HepG2 (cell line): ENCODE data around the gene PFKFB4. TPM values are rescaled to one million over a fixed set of nuclear protein-coding genes. Genes with fewer than 3 reads are reported as not detected.
A peak's percentile ranks its signal among the peaks of the same experiment; 100 is the strongest.

Source experiments
- ETV5 ChIP-seq: IDR thresholded peaks from 2 replicates; pipeline ENCODE4 v1.6.1; 2018; ENCODE audit warnings: missing biosample characterization, missing genetic modification reagents, inconsistent platforms, borderline replicate concordance
- HDAC1 ChIP-seq: sonication (generic); formaldehyde crosslinking; IDR thresholded peaks from 2 replicates; pipeline ENCODE4 v1.5.1; 2020; ENCODE audit warnings: mild to moderate bottlenecking, missing genetic modification reagents
- POLR2A ChIP-seq, 2 experiments: IDR thresholded peaks; 2 replicates each; pipeline ENCODE4 v1.6.1; 2011; ENCODE audit warnings: low read depth in 2 of 2, low read length in 2 of 2, mild to moderate bottlenecking in 1 of 2, moderate library complexity in 1 of 2; ENCODE audit not compliant: insufficient read depth in 1 of 2
- PTBP1 ChIP-seq: fragments of 200-400 bp; formaldehyde crosslinking; IDR thresholded peaks from 2 replicates; pipeline ENCODE4 v1.6.1; 2018; ENCODE audit warnings: low read length, low read depth; ENCODE audit not compliant: poor library complexity, severe bottlenecking
- RXRB ChIP-seq: IDR thresholded peaks from 2 replicates; pipeline ENCODE4 v1.6.1; 2016; ENCODE audit warnings: borderline replicate concordance, missing genetic modification reagents, missing compliant biosample characterization
- SKI ChIP-seq: fragments of 450-650 bp; IDR thresholded peaks from one replicate; pipeline ENCODE4 v1.6.1; 2018; ENCODE audit warnings: mild to moderate bottlenecking; ENCODE audit not compliant: partially characterized antibody
- SOX6 ChIP-seq, 2 experiments: fragments of 450-650 bp in 1 of 2; sonication (generic) in 1 of 2; formaldehyde crosslinking in 1 of 2; IDR thresholded peaks; 2 replicates each; pipeline versions ENCODE4 v1.4.0 to v1.6.1; 2017 to 2020; ENCODE audit warnings: antibody characterized with exemption in 1 of 2, mild to moderate bottlenecking in 1 of 2, missing genetic modification reagents in 1 of 2
- TGIF2 ChIP-seq: IDR thresholded peaks from 2 replicates; pipeline ENCODE4 v1.6.1; 2016; ENCODE audit warnings: control low read depth, missing compliant biosample characterization
- TRAFD1 ChIP-seq: sonication (generic); formaldehyde crosslinking; IDR thresholded peaks from 2 replicates; pipeline ENCODE4 v1.5.1; 2020; ENCODE audit warnings: missing genetic modification reagents, mild to moderate bottlenecking, borderline replicate concordance
- ZBTB7B ChIP-seq: sonication (generic); formaldehyde crosslinking; IDR thresholded peaks from 2 replicates; pipeline ENCODE4 v1.4.0; 2020; ENCODE audit warnings: missing genetic modification reagents
- ZNF414 ChIP-seq: sonication (generic); formaldehyde crosslinking; IDR thresholded peaks from 2 replicates; pipeline ENCODE4 v1.5.0; 2020; ENCODE audit warnings: missing genetic modification reagents
- ZNF501 ChIP-seq: sonication (generic); formaldehyde crosslinking; IDR thresholded peaks from 2 replicates; pipeline ENCODE4 v1.5.1; 2020; ENCODE audit warnings: mild to moderate bottlenecking, moderate library complexity, missing genetic modification reagents
- ZNF687 ChIP-seq: sonication (generic); formaldehyde crosslinking; IDR thresholded peaks from 2 replicates; pipeline ENCODE4 v1.5.1; 2020; ENCODE audit warnings: mild to moderate bottlenecking, missing genetic modification reagents, moderate library complexity
- ZNF691 ChIP-seq: sonication (generic); formaldehyde crosslinking; IDR thresholded peaks from 2 replicates; pipeline ENCODE4 v1.4.0; 2020; ENCODE audit warnings: missing genetic modification reagents, low read depth, mild to moderate bottlenecking, borderline replicate concordance
- ZNF878 ChIP-seq: sonication (generic); formaldehyde crosslinking; IDR thresholded peaks from 2 replicates; pipeline ENCODE4 v1.8.1; 2023; ENCODE audit warnings: mild to moderate bottlenecking, missing genetic modification reagents, moderate library complexity
- ZSCAN25 ChIP-seq: sonication (generic); formaldehyde crosslinking; IDR thresholded peaks from 2 replicates; pipeline ENCODE4 v1.8.0; 2022; ENCODE audit warnings: mild to moderate bottlenecking, missing genetic modification reagents
- polyA plus RNA-seq, 8 experiments: library from polyadenylated mRNA; depleted of rRNA in 3 of 8; stranded (reverse) in 7 of 8; unstranded in 1 of 8; fragments of >200 nt; fragmentation: Illumina TruSeq in 4 of 8; extraction: Trizol in 4 of 8; gene quantifications; 2 replicates each; pipeline versions ENCODE4 v1.2.1 to v1.2.3, GENCODE V29; 2011 to 2016; ENCODE audit warnings: low read depth in 4 of 8, missing spikeins in 1 of 8, mixed read lengths in 1 of 8; ENCODE audit not compliant: insufficient read depth in 1 of 8
- total RNA-seq, 5 experiments: library from RNA; depleted of rRNA; stranded (reverse); fragments of >200 nt; fragmentation: Illumina TruSeq; extraction: Trizol; gene quantifications; 2 replicates each; pipeline ENCODE4 v1.2.3, GENCODE V29; 2016; ENCODE audit warnings: low read depth in 1 of 5
- TF ChIP-seq, protein P1 (sequence below), 2 experiments: fragments of 450-650 bp in 1 of 2; sonication (generic) in 1 of 2; formaldehyde crosslinking; IDR thresholded peaks; 2 replicates each; pipeline versions ENCODE4 v1.5.0 to v1.8.0; 2020 to 2022; ENCODE audit warnings: mild to moderate bottlenecking in 1 of 2, missing genetic modification reagents in 1 of 2
- TF ChIP-seq, protein P2 (sequence below): IDR thresholded peaks from 2 replicates; pipeline ENCODE4 v1.6.1; 2018; ENCODE audit warnings: missing genetic modification reagents, mild to moderate bottlenecking, missing compliant biosample characterization

PFKFB4 gene
- total and polyA plus RNA-seq, 2 of the 13 experiments (the other 11 are each of a cell fraction or from before 2014, with no cell fraction given), result 7.1 to 103 TPM

GRCh38 chr3:48472923-48473616 lies 83.5 kb downstream of the PFKFB4 start (continued):
- 0 out of 2 replicates have a peak, but pooled peaks have one; percentile 36 for TF ChIP-seq TRAFD1 (CRISPR knock-in tag)
- TF ChIP-seq PTBP1, result peak; percentile 41
- TF ChIP-seq ZNF687 (CRISPR knock-in tag), result peak; percentile 96
- TF ChIP-seq POLR2A (IDR thresholded peaks at IDR 0.05; ENCODE audit: insufficient read depth in 1 of 2, low read depth in 2 of 2, low read length in 2 of 2), result peak in 1 of 2 experiments; percentile 72; a peak in 1 of 4 replicates
- peak; percentile 75 for TF ChIP-seq HDAC1 (CRISPR knock-in tag)
- TF ChIP-seq ZSCAN25 (CRISPR knock-in tag), result peak; percentile 81; the same call in 1 of the 2 replicates
- peak; percentile 44 for TF ChIP-seq SKI
- 0 out of 2 replicates have a peak, but pooled peaks have one; percentile 31 for TF ChIP-seq ZNF691 (CRISPR knock-in tag)
- peak; percentile 93; the same call in 1 of the 2 replicates for TF ChIP-seq ZNF414 (CRISPR knock-in tag)
- TF ChIP-seq, protein P1, sequence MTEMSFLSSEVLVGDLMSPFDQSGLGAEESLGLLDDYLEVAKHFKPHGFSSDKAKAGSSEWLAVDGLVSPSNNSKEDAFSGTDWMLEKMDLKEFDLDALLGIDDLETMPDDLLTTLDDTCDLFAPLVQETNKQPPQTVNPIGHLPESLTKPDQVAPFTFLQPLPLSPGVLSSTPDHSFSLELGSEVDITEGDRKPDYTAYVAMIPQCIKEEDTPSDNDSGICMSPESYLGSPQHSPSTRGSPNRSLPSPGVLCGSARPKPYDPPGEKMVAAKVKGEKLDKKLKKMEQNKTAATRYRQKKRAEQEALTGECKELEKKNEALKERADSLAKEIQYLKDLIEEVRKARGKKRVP (CRISPR knock-in tag; IDR thresholded peaks at IDR 0.05), result no peak
- no peak for TF ChIP-seq SOX6 (IDR thresholded peaks at IDR 0.05)
- peak; percentile 59 for TF ChIP-seq SOX6 (CRISPR knock-in tag; IDR thresholded peaks at IDR 0.05)
- TF ChIP-seq ETV5, result peak; percentile 12; the same call in 1 of the 2 replicates
- TF ChIP-seq TGIF2 (CRISPR knock-in tag), result peak; percentile 79
- peak; percentile 60; the same call in 1 of the 2 replicates for TF ChIP-seq RXRB (CRISPR knock-in tag)
- peak; percentile 86; the same call in 1 of the 2 replicates for TF ChIP-seq ZBTB7B (CRISPR knock-in tag)
- TF ChIP-seq, protein P2, sequence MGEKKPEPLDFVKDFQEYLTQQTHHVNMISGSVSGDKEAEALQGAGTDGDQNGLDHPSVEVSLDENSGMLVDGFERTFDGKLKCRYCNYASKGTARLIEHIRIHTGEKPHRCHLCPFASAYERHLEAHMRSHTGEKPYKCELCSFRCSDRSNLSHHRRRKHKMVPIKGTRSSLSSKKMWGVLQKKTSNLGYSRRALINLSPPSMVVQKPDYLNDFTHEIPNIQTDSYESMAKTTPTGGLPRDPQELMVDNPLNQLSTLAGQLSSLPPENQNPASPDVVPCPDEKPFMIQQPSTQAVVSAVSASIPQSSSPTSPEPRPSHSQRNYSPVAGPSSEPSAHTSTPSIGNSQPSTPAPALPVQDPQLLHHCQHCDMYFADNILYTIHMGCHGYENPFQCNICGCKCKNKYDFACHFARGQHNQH, result peak; percentile 60
- peak; percentile 45; the same call in 1 of the 2 replicates for TF ChIP-seq ZNF878 (CRISPR knock-in tag)
- TF ChIP-seq ZNF501 (CRISPR knock-in tag), result no peak
